Measurements from ENCODE around the gene SPARCL1.

GRCh38 chr4:87524456-87524855, 4.7 kb downstream of the SPARCL1 start:
- TF ChIP-seq CTCF (IDR thresholded peaks at IDR 0.05) (no peak), ZFX (IDR thresholded peaks at IDR 0.05; ENCODE audit: borderline replicate concordance) (no peak)

Data from 22Rv1 (cell line).